ENCODE data around the gene BZW1. TPM values are rescaled to one million over a fixed set of nuclear protein-coding genes. Genes with fewer than 3 reads are reported as not detected.

The BZW1 gene
- 233 TPM for polyA plus RNA-seq (2013, experiment 1 of 2; ENCODE audit: insufficient read length)
- 222 TPM for polyA plus RNA-seq (2013, experiment 2 of 2; ENCODE audit: insufficient read length)

DNA sequence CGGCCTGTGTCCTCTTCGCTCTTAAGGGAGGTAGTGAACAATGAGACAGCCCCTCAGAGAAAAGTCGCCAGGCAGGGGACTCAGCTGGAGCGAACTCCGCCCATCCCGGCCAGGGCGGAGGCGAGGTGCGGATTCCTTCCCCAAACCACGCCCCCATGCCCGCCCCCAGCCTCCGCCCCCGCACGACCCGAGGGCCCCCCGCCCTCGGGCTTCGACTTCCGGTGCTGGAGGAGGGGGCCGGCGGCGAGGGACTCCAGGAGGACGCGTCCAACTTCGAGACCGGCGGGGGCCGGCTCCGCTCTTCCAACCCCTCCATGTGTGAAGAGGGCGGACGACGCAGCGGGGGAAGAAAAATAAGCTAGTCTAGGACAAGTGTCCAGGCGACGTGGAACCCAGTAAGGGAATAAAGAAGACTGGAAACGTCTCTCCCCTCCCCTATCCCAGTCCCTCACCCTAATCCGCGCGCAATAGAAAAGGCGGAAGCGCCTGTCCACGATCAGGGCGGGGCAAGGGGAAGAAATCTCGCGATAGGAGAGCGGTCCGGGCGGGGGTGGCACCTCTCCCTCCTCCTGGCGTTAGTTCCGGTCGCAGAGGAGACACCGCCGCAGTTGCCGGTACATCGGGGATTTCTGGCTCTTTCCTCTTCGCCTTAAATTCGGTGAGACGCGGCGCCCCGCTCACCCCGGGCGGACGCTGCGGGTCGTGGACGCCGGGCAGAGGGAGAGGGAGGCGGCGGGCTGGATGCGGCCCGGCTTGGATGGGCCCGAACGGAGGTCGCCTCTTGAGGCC, at the start of gene BZW1:
Gene BZW1 (plus strand): TSS at position 578 of the 789 bp plus-strand sequence. CDS start 1,308 bp downstream, outside the sequence.
- DNase-seq, result peak; percentile 97

DNA sequence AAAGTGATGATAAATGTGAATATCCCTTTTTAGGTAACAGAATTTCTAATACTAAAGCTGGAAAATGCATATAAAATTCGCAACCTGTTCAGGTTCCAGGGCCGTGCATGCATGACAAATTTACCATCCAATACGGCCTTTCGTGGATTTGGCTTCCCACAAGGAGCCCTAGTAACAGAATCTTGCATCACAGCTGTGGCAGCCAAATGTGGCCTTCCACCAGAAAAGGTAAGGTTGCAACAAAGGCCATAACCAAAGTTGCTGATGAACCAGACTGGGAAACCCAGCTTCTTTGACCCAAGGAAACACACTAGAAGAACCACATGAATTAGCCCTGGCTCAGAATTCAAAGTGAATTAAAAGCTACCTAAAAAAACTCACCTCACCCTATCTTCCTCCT, 49.6 kb upstream of the BZW1 start:
- no peak for DNase-seq

DNA sequence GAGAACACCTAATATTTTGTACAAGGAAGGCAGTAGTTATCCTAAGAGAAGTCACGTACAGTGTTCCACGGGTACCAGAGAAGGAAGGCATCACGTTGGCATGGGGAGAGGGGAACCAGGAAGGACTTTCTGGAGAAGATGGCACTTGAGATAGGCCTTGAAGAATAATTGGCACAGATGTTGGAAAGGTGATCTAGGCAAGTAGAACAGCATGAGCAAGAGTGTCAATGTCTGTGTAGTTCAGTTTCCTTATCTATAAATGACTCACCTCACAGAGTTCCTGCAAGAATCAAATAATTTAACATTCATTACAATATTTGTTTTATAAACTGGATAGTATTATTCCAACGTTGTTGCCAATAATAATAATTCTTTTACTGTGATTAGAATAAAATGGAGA, 48.3 kb upstream of the BZW1 start:
- no peak for DNase-seq

DNA sequence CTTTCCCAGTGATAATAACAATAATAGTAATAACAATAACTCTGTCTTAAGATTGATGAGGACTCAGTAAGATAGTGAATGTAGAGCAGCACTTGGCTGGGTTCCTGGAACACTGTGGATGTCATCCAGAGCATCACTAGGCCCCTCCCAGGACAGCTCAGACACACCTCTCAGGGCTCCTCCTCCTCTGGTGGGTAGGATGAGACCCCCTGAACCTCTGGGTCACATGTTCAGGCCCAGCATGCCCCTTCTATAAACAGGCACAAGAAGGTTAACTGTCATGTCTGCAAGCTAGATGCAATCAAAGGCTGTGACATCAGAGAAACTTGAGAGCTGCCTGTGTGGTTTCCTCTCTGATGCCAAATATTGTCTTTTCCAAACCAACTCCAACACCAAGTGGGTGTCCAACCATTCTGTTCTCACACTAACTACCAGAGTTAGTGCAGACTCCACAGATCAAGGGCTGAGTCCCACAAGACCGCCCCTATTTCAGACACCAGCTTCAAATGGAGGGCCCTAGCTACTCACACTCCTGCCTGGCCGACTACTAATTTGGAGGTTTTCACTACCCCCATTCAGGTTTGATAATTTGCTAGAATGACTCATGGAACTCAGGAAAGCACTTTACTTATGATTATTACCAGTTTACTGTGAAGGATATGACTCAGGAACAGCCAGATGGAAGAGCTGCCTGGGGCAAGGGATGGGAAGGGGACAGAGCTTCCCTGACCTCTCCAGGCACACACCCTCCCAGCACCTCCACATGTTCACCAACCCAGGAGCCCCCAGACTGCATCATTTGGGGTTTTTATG, 46.4 kb upstream of the BZW1 start:
- DNase-seq, result peak; percentile 91

DNA sequence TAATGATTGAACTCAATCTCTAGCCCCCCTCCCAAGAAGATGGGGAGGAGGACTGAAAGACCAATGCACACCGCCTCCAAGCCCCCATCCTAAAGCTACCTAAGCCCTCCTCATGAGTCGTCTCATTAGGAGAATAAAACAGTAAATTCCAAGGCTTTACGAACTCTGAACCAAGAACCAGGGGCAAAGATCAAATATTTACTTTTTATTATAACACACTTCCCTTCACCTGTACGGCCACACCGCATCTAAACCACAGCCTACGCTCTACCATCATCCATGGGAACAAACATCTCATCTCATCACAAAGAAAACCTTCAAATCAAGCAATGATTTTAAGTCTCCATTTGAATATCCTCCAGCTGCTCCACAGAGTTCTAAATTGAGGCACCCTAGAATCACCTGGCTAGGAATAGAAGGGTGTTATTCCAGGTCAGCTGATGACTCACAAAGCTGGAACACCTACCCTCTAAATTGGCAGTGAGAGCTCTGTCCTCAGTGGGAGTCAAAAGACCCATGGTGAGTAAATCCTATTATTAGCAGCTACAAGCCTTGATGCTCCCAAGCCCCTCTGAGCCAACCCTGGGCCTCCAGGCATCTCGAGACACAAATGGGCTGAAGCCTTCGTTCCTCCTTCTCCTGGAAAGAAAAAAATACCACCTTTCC, 45.6 kb upstream of the BZW1 start:
- DNase-seq, result no peak

DNA sequence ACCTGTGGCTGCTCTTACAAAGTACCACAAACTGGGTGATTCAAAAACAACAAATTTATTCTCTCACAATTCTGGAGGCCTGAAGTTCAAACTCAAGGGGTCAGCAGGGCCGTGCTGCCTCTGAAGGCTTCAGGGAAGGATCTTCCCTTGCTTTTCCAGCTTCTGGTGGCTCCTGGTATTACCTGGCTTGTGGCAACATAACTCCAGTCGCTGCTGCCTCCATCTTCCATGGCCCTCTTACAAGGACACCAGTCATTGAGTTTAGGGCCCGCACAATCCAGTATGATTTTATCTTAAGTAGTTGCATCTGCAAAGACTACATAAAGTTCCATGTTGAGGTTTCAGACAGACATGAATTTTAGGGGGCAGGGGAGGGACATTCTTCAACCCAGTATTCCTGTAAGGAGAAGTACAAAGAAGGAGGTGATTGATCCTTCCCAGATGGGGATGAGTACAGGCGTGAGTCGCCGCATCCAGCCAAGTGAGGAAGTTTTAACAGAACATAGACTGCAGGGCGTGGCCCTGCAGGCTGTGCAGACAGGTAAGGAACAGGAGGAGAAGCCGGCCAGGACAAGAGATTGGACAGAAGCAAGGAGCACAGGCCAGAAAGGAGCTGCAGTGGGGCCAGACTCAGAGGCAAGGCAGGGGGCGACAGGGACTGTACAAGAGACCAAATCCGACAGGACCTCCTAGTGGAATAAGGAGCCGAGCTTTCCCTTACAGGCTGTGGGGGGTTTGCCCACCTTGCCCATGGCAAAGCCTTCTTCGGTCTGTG, 44.4 kb upstream of the BZW1 start:
- no peak for DNase-seq

GRCh38 chr2:200770847-200771246, 40.9 kb upstream of the BZW1 start:
- no peak for DNase-seq

DNA sequence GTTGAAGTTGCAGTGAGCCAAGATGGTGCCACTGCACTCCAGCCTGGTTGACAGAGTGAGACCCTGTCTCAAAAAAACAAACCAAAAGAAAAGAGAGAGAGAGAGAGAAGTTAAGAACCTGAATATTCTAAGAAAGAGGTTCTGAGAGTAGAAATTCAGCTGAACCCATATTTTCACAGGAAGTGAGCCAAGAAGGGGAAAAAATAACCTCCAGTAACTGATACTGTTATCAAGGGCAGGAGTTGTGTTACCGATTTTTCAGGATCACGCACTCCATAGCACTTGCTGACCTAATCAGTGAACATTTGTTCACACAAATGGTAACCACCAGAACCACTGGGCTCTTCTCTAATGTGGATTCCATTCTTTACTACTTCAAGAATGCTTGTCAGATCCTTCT, 39.1 kb upstream of the BZW1 start:
- no peak for DNase-seq

- DNase-seq, result no peak
Measured at GRCh38 chr2:200773083-200773482, 38.6 kb upstream of the BZW1 start.

DNA sequence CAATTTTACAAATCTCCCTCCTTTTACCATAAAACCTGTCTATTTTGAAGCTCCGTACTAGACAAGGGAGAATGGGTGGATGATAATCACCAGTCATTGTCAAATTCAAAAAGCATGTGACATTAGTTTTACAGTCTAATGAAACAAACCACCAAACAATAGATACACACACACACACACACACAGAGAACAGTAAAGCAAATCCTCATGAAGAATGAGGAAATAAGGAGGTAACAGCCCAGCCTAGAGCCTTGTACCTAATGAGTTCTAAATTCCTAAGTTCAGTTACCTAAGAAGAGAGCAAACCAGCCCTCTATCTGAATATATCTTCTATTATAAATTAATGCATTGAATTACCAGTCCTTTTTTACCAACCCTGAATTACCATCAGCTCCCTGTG, 36.8 kb upstream of the BZW1 start:
- DNase-seq, result no peak

DNA sequence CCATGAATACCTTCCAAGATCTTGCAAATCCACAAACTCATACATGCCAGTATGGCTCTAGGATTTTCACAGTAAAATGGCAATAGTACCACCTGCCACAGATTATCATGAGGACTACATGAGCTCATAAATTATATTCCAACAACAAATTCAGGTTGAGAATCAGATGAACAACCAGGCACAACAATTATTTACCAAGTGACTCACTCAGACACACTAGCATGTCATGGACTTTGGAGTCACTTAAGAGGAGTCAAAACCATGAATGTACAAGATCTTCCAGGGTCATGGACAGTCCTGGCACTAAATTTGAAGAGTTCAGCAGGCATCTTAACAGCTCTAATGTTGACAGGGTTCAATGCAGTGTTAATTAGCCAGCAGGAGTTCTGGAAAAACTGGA, 34.4 kb upstream of the BZW1 start:
- no peak for DNase-seq

DNA sequence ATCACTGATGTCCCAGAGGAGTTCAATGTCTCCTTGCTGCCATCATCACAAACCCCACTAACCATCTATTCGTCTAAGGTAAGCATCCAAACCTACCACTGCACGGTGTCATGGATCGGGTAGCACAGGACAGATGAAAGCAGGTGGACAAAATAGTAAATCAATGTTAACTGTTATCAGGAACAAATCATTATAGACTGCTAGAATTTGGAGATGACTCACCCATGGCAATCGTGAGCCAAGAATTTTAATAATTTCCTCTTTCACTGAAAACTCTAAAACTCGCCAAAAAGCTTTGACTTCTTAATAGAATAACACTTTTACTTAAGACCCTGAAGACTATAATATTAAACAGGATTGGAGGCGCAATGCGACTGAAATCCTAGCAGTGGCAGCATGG, 33.7 kb upstream of the BZW1 start:
- peak; percentile 37 for DNase-seq

- no peak for DNase-seq
Measured at GRCh38 chr2:200779214-200779613, 32.5 kb upstream of the BZW1 start.

GRCh38 chr2:200781616-200782015, 30.1 kb upstream of the BZW1 start:
- no peak for DNase-seq

GRCh38 chr2:200782251-200782650, 29.5 kb upstream of the BZW1 start:
- no peak for DNase-seq

GRCh38 chr2:200784215-200784614, 27.5 kb upstream of the BZW1 start:
- DNase-seq, result no peak

GRCh38 chr2:200786423-200786822, 25.3 kb upstream of the BZW1 start:
- no peak for DNase-seq

DNA sequence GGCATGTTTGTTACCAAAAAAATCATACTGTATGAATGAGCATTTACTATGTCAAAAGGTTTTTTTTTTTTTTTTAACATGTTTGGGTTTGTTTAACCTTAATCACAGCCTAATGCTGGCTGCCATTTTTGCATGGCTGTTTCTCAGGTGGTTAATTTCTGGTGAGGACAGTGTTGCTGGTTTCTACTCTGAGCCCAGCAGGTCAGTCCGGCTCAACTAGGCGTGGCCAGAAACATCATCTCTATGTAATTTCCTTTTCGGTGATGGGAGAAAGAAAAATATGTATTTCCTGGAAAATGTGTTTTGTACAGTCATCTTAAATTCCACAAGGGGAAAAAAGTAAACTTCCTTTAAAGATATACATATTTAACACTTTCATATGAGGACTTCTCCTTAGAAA, 24.9 kb upstream of the BZW1 start:
- peak; percentile 63 for DNase-seq

DNA sequence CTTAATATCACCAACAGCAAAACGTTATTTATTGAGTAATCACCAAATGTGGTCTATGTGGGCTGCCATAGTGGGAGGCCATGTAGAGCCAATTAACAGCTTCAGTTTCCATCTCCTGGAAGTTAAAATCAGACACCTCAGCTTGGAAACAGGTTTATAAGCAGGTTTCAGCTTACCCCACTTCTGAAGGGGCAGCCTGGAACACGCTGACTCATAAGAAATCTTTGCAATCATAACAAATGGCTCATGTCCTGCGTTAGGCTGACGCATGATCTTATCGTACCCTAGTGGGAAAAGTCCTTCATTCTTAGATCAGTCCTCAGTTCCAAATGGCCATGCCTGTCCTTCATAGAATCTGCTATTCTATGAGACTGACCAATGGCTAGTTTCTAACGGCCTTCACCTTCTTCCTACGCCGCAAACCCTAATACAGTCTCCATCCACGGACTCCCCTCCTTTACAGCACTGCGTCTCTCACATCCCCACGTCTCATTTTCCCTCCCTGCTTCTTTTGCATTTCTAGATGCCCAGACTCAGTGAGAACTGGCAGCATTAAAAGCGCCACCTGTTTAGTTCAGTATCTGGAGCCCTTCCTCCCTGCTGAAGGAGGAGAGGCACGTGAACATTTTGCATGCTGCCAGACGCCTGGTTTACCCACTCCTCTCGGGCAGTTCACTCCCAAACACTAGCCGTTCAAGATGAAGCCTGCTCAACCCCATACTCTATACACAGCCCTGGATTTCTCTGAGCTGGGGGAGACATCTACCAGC, 24.2 kb upstream of the BZW1 start:
- peak; percentile 83 for DNase-seq

DNA sequence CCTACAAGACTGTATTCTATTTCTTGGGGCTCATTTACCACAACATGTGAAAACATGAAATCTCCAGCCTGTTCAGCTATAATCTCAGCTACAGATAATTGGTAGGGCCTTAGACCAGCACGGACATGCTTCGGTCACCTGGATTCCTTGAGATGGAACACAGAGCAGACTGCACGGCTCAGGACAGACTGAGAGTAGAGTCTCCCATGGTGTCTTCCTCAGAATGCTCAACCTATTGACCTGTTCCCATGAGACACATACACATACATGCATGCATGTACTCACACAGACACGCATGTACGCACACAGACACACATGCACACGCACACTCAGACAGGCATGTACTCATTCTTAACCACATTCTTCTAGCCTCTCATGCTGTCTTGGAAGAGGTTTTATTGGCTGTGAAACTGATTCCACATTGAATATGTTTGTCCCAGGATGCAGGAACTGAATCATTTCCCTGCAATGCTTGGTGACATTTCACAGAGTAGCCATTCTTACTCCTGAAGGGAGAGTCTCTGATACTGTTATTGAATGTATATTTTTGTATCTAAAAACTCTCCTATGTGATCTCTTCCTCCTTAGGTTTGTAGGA, 23.5 kb upstream of the BZW1 start:
- DNase-seq, result peak; percentile 76

DNA sequence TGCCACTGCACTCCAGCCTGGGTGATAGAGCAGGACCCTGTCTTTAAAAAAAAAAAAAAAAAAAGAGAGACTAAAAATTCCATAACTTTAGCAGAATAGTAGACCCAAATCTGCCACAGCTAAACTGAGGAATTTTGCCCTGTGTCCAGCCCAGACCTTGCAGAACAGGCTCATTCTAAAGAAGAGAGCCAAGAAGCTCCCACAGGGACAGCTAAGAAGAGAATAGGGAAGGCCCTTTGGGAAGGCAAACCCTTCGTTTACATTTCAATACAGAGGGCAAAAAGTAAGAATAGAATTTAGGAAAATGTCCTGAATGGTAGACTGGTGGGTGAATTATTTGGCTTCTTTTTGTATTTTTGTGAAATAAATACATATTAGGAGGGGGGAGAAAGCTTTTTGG, 21.5 kb upstream of the BZW1 start:
- no peak for DNase-seq
